HL-60/S4 (cell line): ENCODE data around the gene PBXIP1.

Experiments
- in situ Hi-C: fragments of 300-500 bp; cut with MboI; formaldehyde crosslinking; loops from 2 replicates; pipeline ENCODE4 v1.14.3; 2022; ENCODE audit warnings: low sequenced_read_pairs

Gene PBXIP1, protein sequence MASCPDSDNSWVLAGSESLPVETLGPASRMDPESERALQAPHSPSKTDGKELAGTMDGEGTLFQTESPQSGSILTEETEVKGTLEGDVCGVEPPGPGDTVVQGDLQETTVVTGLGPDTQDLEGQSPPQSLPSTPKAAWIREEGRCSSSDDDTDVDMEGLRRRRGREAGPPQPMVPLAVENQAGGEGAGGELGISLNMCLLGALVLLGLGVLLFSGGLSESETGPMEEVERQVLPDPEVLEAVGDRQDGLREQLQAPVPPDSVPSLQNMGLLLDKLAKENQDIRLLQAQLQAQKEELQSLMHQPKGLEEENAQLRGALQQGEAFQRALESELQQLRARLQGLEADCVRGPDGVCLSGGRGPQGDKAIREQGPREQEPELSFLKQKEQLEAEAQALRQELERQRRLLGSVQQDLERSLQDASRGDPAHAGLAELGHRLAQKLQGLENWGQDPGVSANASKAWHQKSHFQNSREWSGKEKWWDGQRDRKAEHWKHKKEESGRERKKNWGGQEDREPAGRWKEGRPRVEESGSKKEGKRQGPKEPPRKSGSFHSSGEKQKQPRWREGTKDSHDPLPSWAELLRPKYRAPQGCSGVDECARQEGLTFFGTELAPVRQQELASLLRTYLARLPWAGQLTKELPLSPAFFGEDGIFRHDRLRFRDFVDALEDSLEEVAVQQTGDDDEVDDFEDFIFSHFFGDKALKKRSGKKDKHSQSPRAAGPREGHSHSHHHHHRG

GRCh38 chr1:154955718-154956543, at the start of gene PBXIP1:
TSS of gene PBXIP1 (minus strand) at chr1:154956099. CDS start at chr1:154953721, 2,378 bp downstream.
- in situ Hi-C loops = no loop called here

GRCh38 chr1:155005076-155006011, 49.4 kb upstream of the PBXIP1 start:
- in situ Hi-C loops = no loop called here

- in situ Hi-C loops = no loop called here
These were observed 48.6 kb upstream of the PBXIP1 start for GRCh38 chr1:155004352-155005075.

DNA sequence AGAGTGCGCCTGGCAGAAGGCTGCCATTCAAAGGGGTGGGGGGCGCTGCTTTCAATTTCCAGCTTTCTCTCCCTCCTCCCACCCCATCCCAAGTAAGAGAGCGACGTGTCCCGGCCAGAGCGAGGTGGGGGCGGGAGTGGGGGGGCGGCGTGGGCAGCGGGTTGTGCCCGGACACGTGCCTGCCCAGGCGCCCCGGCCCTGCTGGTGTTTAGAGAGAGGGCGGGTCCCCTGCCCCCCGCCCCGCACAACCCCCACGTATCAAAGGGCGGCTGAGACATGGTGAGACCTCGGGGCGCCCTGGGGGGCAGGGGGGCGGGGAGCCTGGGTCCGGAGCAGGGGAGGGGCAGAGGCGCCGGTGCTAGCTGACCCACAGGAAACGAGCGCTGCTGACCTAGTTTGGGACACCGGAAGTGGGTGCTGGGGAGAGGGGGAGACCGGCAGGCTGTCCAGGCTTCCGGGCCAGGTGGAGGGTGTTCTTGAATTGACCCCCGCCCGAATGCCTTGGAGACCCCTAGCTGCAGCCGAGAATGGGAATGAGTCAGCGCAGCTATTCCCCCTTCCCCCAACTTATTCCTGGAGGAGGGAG, 48.0 kb upstream of the PBXIP1 start:
- in situ Hi-C loops = no loop called here

DNA sequence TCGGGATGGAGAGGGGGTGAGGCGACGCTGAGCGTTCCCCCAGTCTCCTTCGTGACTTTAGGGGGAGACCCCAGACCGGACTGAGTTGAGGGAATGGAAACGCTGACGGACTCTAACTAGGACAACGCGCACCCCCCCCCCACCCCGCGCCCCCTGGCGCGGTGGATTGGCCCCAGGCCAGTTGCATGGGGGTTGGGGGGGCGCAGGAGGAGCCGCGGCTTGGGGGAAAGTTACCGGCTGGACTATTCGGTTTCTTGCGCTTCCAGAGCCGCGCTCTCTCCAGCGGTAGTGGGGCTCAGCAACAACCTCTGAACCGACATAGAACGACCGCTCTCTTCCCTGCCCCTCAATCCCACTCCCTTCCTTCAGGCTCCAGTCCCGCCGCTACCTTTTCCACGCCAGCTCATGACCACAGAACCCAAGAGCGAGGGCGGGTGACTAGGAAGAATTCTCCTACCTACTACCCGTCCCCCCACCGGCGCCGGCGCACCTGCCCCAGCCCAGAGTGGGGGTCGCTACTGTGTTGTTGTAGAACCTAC, 47.4 kb upstream of the PBXIP1 start:
- in situ Hi-C loops = no loop called here

DNA sequence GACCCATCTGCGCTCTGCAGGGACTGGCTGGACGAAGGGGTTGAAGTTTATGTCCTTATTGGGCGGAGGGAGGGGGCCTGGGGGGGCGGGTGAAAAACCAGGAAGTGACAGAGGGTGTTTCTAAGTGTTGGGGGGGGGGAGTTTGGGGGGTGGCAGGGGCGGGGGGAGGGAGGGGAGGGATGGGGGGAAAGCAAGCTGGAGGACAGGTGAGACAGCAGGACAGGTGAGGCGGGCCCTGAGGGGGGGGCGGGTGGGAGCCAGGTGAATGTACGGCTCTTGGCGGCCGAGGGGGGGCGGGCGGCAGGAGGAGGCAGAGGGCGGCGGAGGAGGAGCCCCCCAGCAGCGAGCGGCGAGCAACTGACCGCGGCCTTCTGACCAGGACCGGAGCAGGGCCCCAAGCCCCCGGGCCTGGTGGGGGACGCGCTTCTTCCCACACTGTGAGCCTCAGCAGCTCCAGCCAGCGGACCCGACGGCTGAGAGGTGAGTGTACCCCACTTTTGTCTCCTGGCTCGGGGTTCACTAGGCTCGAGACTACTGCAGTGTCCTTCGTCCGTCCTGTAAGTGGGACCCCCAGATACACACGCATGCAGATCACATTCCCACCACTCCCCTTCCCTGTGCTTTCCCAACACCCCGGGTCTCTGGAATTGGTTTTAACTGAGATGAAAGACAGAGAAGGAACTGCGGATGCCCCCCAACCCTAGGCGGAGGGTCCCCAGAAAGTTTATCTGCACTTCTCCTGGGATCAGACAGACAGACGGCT, 46.7 kb upstream of the PBXIP1 start, which contains the start of gene ZBTB7B:
ZBTB7B (plus strand) TSS at position 339 of the 763 bp plus-strand sequence. CDS start 11,859 bp downstream, outside the sequence.
- in situ Hi-C loops = no loop called here

DNA sequence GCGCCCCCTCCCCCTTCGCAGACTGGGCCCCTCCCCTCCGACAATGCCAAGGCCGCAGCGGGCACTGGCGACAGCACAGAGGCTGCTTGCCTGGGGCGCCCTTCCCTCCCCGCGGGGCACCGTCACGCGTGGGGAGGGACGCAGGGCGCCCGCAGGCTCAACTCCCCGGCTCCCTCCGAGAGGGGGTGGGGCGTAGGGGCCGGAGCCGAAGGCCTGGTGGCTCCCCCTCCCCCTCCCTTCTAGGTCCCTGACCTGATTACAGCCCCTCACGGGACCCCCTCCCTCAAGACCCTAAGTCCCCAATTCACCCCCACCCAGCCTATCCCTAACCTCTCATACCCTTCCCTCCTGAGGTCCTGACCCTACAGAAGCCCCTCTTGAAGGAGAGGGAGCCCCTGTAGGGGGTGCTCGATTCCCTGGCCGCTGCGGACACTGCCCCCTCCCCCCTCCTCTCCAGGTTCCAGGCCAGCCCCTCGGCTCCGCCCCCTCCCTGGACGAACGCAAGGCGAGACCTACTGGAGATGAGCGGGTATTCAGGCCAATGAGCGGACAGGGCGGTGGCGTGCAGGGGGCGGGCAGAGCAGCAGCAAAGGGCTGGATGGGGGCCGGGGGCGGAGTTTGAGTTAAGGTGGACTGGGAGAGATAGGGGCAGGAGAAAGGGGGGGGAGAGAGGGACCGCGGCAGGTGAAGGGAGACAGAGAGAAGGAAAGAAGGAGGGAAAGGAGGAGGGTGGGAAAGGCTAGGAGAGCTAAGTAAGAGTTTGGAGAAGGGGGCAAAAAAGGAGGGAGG, 46.0 kb upstream of the PBXIP1 start:
- in situ Hi-C loops = no loop called here

GRCh38 chr1:155001425-155001674, 45.5 kb upstream of the PBXIP1 start:
- in situ Hi-C loops = no loop called here

DNA sequence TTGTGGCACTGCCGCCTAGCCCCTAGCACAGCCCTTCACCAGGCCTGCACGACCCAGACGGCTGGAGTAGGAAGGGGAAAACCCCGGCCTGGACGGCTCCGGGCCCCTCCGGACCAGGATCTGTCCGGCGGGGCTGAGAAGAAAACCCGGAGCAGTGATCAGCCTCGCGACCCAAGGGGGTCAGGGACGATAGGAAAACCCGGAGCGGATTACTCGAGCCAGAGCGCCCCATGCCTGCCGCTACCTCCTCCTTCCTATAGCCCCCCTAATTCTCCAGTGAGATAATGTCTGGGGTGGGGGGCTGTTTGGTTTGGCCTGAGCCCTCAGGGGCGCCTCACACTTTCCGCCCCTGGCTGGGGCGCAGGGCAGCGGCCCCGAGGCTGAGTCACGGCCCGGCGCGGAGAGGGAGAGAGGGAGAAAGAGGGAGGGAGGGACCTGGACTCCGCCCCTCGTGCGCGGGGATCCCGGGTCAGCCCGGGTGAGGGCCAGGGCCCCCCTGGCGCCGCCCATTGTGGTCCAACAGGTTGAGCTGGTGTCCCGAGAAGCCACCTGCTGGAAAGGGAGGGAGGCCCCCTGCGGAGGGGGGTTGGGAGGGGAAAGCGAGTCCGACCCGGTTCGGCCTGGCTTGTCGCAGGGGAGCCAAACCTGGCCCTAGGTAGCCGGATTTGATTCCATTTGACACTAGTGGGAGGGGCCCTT, 45.0 kb upstream of the PBXIP1 start:
- in situ Hi-C loops = no loop called here

DNA sequence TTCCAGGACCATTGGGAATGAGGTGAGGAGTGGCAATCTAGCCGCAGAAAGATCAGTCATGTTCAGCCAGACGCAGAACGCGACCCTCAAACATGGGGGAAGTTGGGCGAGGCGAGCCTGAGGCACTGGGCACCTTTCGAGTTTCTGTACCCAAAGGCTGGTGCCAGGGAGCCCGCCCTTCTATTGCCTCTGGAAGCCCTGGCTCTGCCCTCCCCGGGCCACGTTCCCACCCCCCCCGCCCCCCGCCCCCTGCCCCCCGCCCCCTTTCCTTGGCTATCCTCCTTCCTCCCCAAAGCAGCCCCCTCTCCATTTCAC, 44.5 kb upstream of the PBXIP1 start:
- in situ Hi-C loops = no loop called here

GRCh38 chr1:154999571-155000410, 43.9 kb upstream of the PBXIP1 start:
- in situ Hi-C loops = no loop called here

DNA sequence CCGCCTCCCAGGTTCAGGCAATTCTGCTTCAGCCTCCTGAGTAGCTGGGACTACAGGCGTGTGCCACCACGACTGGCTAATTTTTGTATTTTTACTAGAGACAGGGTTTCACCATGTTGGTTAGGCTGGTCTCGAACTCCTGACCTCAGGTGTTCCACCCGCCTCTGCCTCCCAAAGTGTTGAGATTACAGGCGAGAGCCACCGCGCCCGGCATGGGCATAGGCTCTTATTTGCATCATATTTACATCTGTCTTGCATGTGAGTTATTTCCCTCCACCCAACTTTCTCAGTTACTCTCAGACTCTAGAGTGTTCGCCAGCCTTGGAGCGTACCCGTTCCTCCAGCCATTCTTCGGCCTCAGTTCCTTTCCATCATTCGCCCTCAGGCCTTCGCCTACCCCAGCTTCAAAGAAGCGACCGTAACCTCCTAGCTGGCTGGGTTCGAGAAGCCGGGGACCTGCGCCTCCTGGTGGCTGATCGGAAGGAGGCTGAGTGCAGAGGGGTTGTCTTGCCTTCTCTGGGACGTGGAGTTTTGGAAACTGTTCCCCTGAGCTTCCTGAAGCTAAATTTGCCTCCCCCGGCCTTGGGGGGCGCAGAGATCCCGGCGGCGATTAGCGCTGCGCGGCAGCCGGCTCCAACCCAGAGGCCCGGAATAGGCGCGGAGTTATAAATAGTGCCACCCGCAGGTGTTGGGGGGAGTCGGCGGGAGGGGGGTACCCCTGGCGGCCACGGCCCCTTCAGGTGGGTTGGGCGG, 43.1 kb upstream of the PBXIP1 start:
- in situ Hi-C loops = no loop called here

DNA sequence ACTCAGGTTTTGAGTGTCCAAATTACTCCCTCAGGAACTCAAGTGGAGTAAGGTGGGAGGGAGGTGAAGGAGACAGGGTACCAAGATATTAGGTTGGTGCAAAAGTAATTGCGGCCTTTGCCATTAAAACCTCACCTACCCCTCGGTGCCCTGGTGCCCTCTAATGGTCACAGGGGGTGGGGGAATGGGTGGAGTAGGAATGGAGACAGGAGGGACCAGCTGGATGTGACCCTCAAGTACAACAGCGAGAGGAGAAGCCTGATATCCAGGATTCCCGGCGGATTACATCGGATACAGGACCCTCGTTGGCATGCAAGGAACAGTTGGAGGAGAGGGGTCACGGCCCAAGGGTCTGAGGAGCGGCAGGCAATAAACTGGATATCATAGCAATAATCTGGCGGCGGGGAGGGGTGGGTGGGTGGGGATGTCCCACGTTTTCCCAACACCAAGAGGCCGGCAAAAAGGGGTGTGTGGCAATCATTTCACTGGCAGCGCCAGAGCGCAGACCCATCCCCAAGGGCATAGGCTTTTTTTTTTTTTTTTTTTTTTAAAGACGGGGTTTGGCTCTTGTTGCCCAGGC, 42.4 kb upstream of the PBXIP1 start:
- in situ Hi-C loops = no loop called here

GRCh38 chr1:154996966-154997701, 41.2 kb upstream of the PBXIP1 start:
- in situ Hi-C loops = no loop called here
